HCT116 (cell line): ENCODE data around the gene HIVEP3.

Experiments used
- EZH2 ChIP-seq: fragments of 200-600 bp; sonication (generic); IDR thresholded peaks from 2 replicates; pipeline ENCODE4 v1.6.1; 2017; ENCODE audit warnings: antibody characterized with exemption, mixed run types
- TF ChIP-seq, protein P1 (sequence below), 3 experiments: fragments of 200-600 bp in 1 of 3; sonication (generic) in 1 of 3; IDR thresholded peaks in 2 of 3; conservative IDR thresholded peaks in 1 of 3; 2 replicates each; pipeline ENCODE4 v1.5.1; 2012 to 2017; ENCODE audit warnings: low read depth in 2 of 3, low read length in 2 of 3, antibody characterized with exemption in 1 of 3, borderline replicate concordance in 1 of 3, control low read depth in 1 of 3, mild to moderate bottlenecking in 1 of 3, mixed read lengths in 1 of 3, mixed run types in 1 of 3, moderate library complexity in 1 of 3; ENCODE audit not compliant: insufficient read depth in 1 of 3

DNA sequence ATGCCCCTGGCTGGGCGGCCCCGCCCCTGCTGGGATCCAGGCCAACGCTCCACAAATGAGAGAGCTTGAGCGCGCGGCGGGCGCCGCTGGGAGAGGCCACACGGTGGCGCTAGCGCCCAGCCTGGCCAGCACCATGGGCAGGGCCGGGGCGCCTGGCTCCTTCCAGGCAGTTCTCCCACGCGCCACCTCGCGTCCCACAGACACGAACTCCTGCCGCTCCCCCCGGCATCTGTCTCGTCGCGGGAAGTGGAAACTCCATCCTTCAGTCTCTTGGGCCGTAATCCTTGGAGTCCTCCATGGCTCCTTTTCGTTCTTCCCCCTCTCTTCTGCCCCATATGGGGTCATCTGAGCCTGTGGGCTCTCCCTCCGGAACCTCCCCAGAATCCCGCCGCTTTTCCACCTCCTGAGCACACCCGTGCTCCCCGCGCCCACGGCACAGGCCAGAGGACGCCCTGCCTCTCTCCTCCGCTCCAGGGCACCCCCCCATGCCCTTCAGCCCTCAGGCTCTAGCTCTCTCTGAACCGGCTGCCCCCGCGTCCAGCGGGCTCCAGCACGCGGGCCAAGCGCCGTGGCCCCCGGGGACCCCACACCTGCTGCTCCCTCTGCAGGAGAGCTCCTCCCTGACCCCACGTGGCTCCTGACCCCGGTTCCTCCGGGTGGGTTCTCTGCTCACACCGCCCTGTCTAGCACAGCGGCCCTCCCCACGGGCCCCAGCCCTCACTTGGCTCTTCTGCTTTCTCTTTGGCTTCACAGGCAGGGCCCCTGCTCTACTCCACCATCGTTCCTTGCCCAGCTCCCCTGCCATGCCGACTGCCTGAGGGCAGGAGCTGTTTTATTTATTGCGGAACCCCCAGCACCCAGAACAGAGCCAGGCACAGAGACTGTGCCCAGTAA is 402.3 kb downstream of the HIVEP3 start:
- TF ChIP-seq, protein P1, sequence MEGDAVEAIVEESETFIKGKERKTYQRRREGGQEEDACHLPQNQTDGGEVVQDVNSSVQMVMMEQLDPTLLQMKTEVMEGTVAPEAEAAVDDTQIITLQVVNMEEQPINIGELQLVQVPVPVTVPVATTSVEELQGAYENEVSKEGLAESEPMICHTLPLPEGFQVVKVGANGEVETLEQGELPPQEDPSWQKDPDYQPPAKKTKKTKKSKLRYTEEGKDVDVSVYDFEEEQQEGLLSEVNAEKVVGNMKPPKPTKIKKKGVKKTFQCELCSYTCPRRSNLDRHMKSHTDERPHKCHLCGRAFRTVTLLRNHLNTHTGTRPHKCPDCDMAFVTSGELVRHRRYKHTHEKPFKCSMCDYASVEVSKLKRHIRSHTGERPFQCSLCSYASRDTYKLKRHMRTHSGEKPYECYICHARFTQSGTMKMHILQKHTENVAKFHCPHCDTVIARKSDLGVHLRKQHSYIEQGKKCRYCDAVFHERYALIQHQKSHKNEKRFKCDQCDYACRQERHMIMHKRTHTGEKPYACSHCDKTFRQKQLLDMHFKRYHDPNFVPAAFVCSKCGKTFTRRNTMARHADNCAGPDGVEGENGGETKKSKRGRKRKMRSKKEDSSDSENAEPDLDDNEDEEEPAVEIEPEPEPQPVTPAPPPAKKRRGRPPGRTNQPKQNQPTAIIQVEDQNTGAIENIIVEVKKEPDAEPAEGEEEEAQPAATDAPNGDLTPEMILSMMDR (IDR thresholded peaks at IDR 0.05 in 2 of 3, conservative IDR thresholded peaks at IDR 0.05 in 1 of 3; ENCODE audit: borderline replicate concordance in 1 of 3, insufficient read depth in 1 of 3, low read depth in 2 of 3, low read length in 2 of 3), result peak; percentile 80 to 94 (median 90)
- TF ChIP-seq EZH2, result no peak
